NK-92 treated with Interleukin-12 subunit alpha and Interleukin-12 subunit beta, amount 100 ng/mL, for 24 hours (cell line): ENCODE data around the gene TEAD1.
"Not testable (repeated sequence)": the region's sequence is repeated elsewhere in the genome, so short reads cannot be mapped to it uniquely, and the experiment has no call there.

Experiments used
- DNase-seq: peaks from one replicate; lab custom pipeline; 2025; lab: John Stamatoyannopoulos, UW

Gene TEAD1

GRCh38 chr11:12863605-12864121, 189.4 kb downstream of the TEAD1 start:
- DNase-seq, result no peak

- DNase-seq, result no peak
These were observed 190.3 kb downstream of the TEAD1 start for GRCh38 chr11:12864316-12865156.

DNA sequence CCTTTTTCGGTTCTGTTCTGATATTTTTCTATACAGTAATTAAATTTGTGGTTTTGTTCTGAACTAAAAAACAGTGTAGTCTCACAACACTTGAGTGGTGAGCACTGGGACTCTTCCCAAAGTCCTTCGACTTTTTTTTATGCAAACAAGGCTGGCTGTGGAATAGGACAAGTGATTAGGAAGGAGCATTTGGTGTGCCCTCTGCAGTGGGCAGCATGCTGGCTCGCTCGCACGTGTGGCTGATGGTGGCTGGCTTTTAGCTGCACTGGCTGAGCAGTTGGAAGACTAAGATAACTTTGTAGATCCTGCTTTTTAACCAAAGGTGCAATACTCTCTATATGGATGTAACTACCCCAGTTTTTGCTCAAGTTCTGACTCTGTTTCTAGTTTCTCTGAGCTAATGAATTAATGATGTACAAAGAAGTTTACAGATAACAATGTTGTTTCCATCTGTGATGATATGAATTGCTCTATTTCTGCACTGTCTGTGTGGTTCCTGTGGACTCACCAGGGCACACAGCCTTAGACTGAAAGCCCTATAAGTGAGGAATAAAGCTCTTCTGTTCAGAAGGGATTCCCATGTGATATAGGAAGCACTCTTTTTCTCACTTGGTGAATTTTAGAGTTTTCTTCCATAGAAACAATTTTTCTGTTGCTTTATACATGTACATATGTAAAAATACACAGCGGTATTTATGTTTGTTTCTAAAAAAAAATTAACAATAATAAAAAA, 191.8 kb downstream of the TEAD1 start:
- DNase-seq, result no peak

- no peak for DNase-seq
These were observed 193.3 kb downstream of the TEAD1 start for GRCh38 chr11:12867531-12867930.

DNA sequence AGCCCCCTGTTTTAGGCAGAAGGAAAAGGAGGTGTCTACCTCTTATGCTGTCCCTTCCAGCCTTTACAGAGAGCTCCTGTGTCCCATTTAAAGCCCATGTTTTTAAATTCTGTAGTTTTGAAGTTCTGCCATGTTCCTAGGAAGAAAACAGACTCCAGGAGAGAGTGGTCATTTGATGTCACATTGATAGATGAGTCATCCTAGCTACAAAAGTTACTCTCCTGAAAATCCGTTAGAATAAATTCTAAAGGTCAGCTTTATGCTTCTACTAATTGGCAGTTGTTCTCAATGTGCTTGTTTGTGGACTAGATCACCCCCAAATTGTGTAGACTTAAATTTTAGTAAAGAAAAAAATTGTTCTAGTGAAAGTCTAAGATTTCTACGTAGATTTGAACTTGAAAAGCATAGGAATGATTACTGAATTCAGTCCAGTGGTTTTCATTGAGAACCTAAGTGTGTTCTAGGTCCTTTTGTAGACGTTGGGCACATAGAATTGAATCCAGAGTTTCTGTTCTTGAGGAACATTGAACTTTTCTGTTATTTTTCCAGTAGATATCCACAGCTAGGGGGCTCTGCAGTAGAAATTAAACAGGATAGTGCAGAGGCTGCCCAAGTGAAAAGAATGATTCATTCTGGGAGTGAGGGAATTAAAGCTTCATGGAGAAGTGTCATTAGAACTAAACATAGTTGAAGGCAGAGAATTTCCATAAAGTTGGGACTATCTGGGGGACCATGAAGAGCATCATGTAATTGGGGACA, 194.3 kb downstream of the TEAD1 start:
- DNase-seq, result no peak

DNA sequence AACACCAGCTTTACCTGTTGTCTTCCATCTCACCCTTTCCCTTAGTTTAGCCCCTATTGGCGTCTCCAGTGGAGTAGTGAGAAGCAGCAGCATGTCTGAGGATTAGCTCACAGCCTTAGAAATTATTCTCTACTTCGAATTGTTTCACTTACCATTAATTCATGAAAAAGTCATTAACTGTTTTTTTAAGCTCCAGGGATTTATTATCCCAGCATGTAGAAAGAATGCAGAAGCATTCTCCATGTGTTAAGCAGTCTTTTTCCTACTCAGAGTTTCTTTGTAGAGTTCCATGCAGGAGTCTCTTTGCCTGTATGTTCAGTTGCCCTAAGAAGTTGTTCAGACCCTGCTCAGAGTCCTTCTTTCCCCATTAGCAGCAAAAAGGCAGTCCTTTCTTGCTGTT, 197.0 kb downstream of the TEAD1 start:
- no peak for DNase-seq

DNA sequence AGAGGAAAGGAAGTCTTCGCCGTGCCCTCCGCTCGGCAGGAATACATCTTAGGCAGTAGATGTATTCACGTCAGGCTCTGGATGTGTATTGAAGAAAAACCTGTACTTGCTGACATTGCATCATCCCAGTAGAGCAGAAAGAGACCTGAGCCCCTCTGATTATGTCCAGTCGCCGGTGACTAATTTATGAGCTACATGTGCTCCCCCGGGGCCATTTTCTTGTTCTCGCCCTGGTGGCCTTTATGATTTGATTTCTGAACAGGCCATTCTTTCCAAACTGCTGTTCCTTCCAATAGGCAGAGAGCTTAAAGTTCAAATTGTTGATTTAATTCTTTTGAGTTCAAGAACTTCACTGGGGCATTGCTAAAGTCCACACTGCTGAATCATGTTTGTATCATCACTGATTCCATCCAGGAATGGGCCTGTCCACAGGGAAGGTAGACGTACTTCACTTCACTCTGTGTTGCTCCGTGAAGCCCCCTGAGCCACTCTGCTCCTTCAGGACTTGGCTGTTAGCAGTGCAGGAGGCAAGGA, 197.6 kb downstream of the TEAD1 start:
- no peak for DNase-seq

DNA sequence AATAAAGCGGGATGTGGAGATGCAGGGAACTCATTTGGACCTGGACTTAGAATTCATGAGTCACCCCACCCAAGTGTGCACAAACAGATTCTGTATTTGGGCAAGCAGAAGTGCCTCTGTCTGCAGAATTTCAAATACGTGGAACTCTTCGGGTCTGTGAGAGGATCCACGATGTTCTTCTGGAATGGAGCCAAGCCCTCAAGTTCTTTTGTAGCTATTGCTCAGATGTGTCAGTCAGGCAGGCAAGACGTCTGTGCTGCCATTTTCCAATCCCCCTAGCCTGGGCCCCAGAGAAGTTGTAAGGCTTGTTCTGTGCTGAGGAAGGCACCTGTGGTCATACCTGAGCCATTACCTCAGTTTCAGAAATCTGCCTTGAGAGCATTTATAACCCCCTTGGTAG, 202.1 kb downstream of the TEAD1 start:
- no peak for DNase-seq

DNA sequence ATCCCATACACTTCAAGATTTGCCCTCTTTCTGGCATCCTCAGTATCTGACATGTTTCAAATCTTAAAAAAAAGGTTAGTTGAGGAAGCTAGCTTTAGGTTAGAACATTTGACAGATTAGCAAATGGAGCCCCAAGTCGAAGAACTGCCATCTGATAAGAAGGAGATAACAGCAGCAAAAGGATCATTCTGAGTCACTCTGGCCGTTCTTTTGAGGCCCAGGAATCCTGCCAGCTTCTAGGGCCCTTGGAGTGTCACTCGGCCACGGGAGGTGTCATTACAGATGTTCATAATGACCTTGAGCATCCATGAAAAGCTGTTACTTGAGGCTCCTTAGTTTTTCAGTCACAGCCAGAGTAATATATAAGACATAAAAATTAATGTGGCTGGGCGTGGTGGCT, 202.8 kb downstream of the TEAD1 start:
- no peak for DNase-seq

DNA sequence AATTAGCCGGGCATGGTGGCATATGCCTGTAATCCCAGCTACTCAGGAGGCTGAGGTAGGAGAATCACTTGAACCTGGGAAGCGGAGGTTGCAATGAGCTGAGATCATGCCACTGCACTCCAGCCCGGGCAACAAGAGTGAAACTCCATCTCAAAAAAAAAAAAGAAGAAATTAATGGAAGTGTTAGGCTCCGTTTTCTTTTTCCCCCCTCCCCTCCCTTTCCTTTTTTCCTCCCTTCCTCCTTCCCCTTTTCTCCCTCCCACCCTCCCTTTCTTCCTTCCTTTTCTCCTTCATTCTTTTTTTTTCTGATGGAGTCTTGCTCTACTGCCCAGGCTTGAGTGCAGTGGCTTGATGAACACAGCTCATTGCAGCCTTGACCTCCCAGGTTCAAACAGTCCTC, 203.3 kb downstream of the TEAD1 start:
- not testable (repeated sequence) for DNase-seq

GRCh38 chr11:12880327-12880726, 206.1 kb downstream of the TEAD1 start:
- no peak for DNase-seq

DNA sequence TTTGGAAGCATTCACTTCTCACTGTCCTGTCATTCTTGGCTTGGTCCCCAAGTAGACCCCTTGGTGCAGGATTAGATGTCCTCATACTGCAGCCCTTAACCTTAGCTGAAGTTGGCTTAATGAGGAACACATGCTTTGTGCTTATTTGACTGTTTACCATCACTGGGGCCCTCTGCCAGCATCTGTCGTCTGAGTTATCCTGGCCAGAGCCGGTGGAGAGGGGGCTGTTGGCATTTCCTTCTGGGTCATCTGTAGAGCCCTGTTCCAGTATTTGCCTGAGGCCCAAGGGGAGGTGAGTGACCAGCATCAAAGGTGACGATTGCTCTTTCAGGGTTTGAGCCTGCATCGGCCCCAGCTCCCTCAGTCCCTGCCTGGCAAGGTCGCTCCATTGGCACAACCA, 208.4 kb downstream of the TEAD1 start:
- no peak for DNase-seq

- DNase-seq, result no peak
These were observed 210.6 kb downstream of the TEAD1 start for GRCh38 chr11:12884751-12885318.

DNA sequence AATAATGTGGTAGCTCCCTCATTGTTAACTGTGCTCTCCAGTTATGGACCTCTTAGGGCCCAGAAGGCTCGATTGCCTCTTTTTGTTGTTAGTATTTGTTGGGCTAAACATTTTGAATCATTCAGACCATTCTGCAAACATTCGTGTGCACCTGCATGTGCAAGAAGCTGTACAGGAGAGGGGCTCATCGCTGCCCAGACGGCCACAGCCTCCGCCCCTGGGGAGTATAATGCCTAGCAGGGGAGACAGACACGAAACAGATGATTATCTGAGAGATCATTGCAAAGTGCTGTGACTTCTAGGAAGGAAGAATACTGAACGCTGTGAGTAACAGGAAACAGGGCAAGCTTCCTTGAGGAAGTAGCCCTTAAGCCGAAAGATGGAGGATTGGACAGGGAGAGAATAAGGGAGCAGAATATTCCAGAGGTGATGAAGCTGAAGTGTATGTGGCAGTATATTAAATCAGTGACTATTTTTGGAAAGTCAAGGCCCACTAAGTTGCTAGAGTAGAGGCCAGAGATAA, 211.6 kb downstream of the TEAD1 start:
- no peak for DNase-seq

DNA sequence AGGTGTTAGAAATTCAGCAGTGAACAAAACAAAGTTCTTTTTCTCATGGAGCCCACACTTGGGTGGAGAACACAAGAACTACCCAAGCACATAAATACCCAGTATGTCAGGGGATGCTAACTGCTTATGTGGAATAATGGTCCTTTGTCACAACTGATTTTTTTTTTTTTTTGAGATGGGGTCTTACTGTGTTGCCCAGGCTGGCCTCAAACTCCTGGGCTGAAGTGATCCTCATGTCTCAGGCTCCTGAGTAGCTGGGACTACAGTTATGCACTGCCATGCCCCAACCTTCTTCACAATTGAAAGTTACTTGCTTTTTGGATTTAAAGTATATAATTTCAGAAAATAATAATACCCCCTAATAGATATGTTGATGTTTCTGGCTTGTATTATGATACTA, 212.3 kb downstream of the TEAD1 start:
- no peak for DNase-seq

DNA sequence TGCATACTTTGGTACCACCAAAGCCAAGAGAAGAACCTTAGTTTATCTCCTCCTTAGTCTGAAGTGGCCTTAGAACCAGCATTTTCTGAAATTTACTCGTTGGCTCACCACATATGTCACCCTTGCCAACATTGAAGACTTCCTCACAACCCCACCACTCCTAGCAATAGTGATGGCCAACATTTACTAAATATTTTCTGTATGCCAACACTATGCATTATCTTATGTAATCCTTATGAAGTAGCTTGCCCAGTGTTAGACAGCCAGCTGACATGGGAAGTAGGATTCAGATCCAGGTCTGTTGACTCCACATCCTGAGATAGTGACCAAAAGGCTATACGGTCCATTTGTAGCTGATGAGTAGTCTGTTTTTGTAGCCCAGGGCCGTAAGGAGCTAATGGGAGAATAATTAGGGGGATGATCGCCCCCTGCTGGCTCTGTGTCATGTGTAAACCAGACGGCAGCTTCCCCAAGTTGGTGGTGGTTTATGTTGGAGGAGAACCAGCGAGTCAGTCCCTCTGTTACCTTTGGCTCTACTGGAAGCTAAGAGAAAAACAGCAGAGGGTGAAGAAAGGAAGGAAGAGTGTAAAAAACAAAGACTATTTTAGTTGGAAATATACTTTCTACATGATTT, 214.4 kb downstream of the TEAD1 start:
- peak; percentile 27 for DNase-seq

DNA sequence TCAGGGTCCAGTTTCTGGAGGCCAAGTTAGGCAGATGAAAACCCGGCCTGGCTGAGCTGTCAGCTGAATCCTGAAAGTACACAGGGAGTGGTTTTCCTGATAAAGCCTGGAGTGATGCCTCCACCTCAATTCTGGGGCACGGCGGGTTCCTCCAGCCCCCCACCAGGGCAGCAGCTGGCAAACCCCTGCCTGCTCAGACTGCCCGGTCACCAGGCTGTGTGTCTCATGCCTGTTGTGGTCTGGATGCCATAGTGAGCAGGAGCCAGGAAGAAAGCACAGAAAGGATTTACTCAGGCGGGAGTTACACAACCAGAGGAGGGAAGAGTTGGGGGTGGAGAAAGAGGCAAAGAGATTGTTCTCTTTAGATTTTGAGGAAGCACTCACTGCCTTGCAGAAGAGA, 215.0 kb downstream of the TEAD1 start:
- DNase-seq, result no peak

- no peak for DNase-seq
These were observed 216.3 kb downstream of the TEAD1 start for GRCh38 chr11:12890476-12890875.

- peak; percentile 18 for DNase-seq
These were observed 219.8 kb downstream of the TEAD1 start for GRCh38 chr11:12893787-12894672.

GRCh38 chr11:12897390-12897789, 223.2 kb downstream of the TEAD1 start:
- no peak for DNase-seq
